GM23248 (cell line): ENCODE measurements around the gene C1QL4. TPM values are rescaled to one million over a fixed set of nuclear protein-coding genes. Genes with fewer than 3 reads are reported as not detected.

Source experiments
- DNase-seq: peaks from one replicate; pipeline ENCODE4 v3.0.0-alpha.2; 2015
- H2AFZ ChIP-seq: fragments of 200-600 bp; sonication (generic); 2 replicates; pipeline ENCODE4 v1.6.1; 2016; ENCODE audit warnings: antibody characterized with exemption
- H3F3A ChIP-seq: fragments of 200-600 bp; sonication (generic); 2 replicates; pipeline ENCODE4 v1.6.1; 2016; ENCODE audit warnings: mild to moderate bottlenecking, antibody characterized with exemption, mixed run types; ENCODE audit not compliant: insufficient read depth
- H3K27ac ChIP-seq: fragments of 200-600 bp; sonication (generic); 2 replicates; pipeline ENCODE4 v1.5.1; 2016; ENCODE audit warnings: mild to moderate bottlenecking
- H3K27me3 ChIP-seq: fragments of 200-600 bp; sonication (generic); replicated peaks from 2 replicates; pipeline ENCODE4 v1.6.1; 2016; ENCODE audit warnings: mild to moderate bottlenecking; ENCODE audit not compliant: insufficient read depth
- H3K36me3 ChIP-seq: fragments of 200-600 bp; sonication (generic); 2 replicates; pipeline ENCODE4 v1.6.1; 2016; ENCODE audit warnings: low read depth, mild to moderate bottlenecking
- H3K4me1 ChIP-seq: fragments of 200-600 bp; sonication (generic); 2 replicates; pipeline ENCODE4 v1.6.1; 2016; ENCODE audit warnings: mild to moderate bottlenecking; ENCODE audit not compliant: insufficient read depth
- H3K4me2 ChIP-seq: fragments of 200-600 bp; sonication (generic); one replicate; pipeline ENCODE4 v1.6.1; 2016; ENCODE audit warnings: mild to moderate bottlenecking; ENCODE audit not compliant: unreplicated experiment
- H3K4me3 ChIP-seq: fragments of 200-600 bp; sonication (generic); 2 replicates; pipeline ENCODE4 v1.5.1; 2016; ENCODE audit warnings: mild to moderate bottlenecking
- H3K79me2 ChIP-seq: fragments of 200-600 bp; sonication (generic); 2 replicates; pipeline ENCODE4 v1.6.1; 2016; ENCODE audit warnings: mild to moderate bottlenecking; ENCODE audit not compliant: insufficient read depth
- H3K9ac ChIP-seq: fragments of 200-600 bp; sonication (generic); 2 replicates; pipeline ENCODE4 v1.6.1; 2016; ENCODE audit warnings: mild to moderate bottlenecking
- H3K9me2 ChIP-seq: fragments of 200-600 bp; sonication (generic); 2 replicates; pipeline ENCODE4 v1.6.1; 2016; ENCODE audit warnings: mixed run types, mild to moderate bottlenecking, moderate library complexity; ENCODE audit not compliant: insufficient read depth
- H3K9me3 ChIP-seq: fragments of 200-600 bp; sonication (generic); one replicate; pipeline ENCODE4 v1.6.1; 2017; ENCODE audit warnings: low read depth
- H4K20me1 ChIP-seq: fragments of 200-600 bp; sonication (generic); 2 replicates; pipeline ENCODE4 v1.6.0; 2016; ENCODE audit not compliant: insufficient read depth
- EZH2 ChIP-seq: fragments of 200-600 bp; sonication (generic); IDR thresholded peaks from 2 replicates; pipeline ENCODE4 v1.6.1; 2018; ENCODE audit warnings: antibody characterized with exemption, mild to moderate bottlenecking; ENCODE audit not compliant: insufficient read depth, poor library complexity, severe bottlenecking
- EZH2phosphoT487 ChIP-seq: fragments of 200-600 bp; sonication (generic); IDR thresholded peaks from 2 replicates; pipeline ENCODE4 v1.6.1; 2018; ENCODE audit warnings: antibody characterized with exemption, moderate library complexity, mild to moderate bottlenecking, low read depth; ENCODE audit not compliant: insufficient read depth
- WGBS, 2 experiments: methylation state at CpG; one replicate each; pipeline ENCODE4 v1.1.6; 2015 to 2017; ENCODE audit warnings: low lambda C conversion rate in 2 of 2, low coverage in 1 of 2; ENCODE audit errors: missing lambda C conversion rate in 2 of 2; 5-methylcytosine and 5-hydroxymethylcytosine counted together
- in situ Hi-C: fragments of 300-500 bp; cut with MboI; formaldehyde crosslinking; loops from 2 replicates; pipeline ENCODE4 v1.15.0; 2020
- polyA plus RNA-seq: library from polyadenylated mRNA; unstranded; fragments of >200 nt; fragmentation: Nextera tagmentation; extraction: Ambion mirVana; gene quantifications from 2 replicates; pipeline ENCODE4 v1.2.1, GENCODE V29; 2016
- total RNA-seq: library from RNA; depleted of rRNA; stranded (reverse); fragments of >200 nt; shearing (Covaris generic); gene quantifications from 2 replicates; pipeline ENCODE4 v1.2.3, GENCODE V29; 2014

The C1QL4 gene
- total and polyA plus RNA-seq, 2 experiments from 2014 or later: not detected

- H2AFZ ChIP-seq: peak overlapping the region; percentile 71
- WGBS, 2 experiments: 2 to 3% methylated on average over 52 to 58 of the region's 58 CpGs
Measured at GRCh38 chr12:49342066-49342913, 5.3 kb upstream of the C1QL4 start.

DNA sequence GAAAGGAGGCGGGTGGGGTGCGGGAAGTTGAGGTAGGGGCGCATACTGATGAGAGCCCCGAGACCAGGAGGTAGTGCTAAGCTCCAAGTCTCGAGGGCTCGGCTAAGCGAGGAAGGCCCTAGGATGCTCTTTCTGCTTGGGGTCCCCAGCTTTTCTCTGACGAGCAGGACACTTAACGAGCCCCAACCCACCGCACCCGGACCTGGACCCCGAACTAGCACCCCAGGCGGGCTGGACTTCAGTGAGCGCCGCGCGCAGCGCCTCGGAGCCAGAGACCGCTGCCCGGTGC is 4.7 kb upstream of the C1QL4 start:
- no peaks in the 10 kb centered on the region for H4K20me1 ChIP-seq
- DNase-seq: no peak
- peaks cover 57% of the 10 kb centered on the region for H3K27me3 ChIP-seq
- H3K9me3 ChIP-seq: no peaks in the 10 kb centered on the region
- peaks cover 17% of the 10 kb centered on the region for H3K4me1 ChIP-seq
- no peak for TF ChIP-seq EZH2phosphoT487
- TF ChIP-seq EZH2: no peak
- peak overlapping the region; percentile 70 for H3K4me2 ChIP-seq
- H3K79me2 ChIP-seq: no peaks in the 10 kb centered on the region
- H3K4me3 ChIP-seq: no peak overlapping the region
- no peaks in the 10 kb centered on the region for H3K36me3 ChIP-seq
- H3F3A ChIP-seq: 0 out of 2 replicates have a peak, but pooled peaks cover 4% of the 10 kb centered on the region
- no peak overlapping the region for H3K9ac ChIP-seq
- peak overlapping the region; percentile 71; the same call in 1 of the 2 replicates for H2AFZ ChIP-seq
- in situ Hi-C loops: no loop called here
- H3K27ac ChIP-seq: no peak overlapping the region
- H3K9me2 ChIP-seq: no peaks in the 10 kb centered on the region
- 29 to 32% methylated on average over 16 to 21 of the region's 21 CpGs for WGBS, 2 experiments

More at GRCh38 chr12:49342066-49342913, 5.3 kb upstream of the C1QL4 start:
- Histone ChIP-seq H3K27ac (no peak overlapping the region), H3K4me1 (peaks cover 21% of the 10 kb centered on the region), H3K4me3 (peak overlapping the region; percentile 67), H3K36me3 (no peaks in the 10 kb centered on the region), H3K27me3 (peaks cover 55% of the 10 kb centered on the region), H4K20me1 (no peaks in the 10 kb centered on the region), H3K9ac (no peak overlapping the region), H3K79me2 (no peaks in the 10 kb centered on the region), H3K9me3 (no peaks in the 10 kb centered on the region), H3K9me2 (no peaks in the 10 kb centered on the region), H3F3A (0 out of 2 replicates have a peak, but pooled peaks cover 4% of the 10 kb centered on the region), H3K4me2 (peak overlapping the region; percentile 70)
- DNase-seq: peak; percentile 81
- in situ Hi-C loops: no loop called here
- TF ChIP-seq EZH2phosphoT487 (no peak), EZH2 (peak; percentile 75)

- DNase-seq: no peak
- Histone ChIP-seq H3F3A (0 out of 2 replicates have a peak, but pooled peaks cover 4% of the 10 kb centered on the region), H3K27ac (no peak overlapping the region), H3K4me3 (no peak overlapping the region), H3K9me2 (no peaks in the 10 kb centered on the region), H3K9ac (no peak overlapping the region), H3K4me2 (no peak overlapping the region), H3K27me3 (peaks cover 57% of the 10 kb centered on the region), H3K4me1 (peaks cover 11% of the 10 kb centered on the region), H2AFZ (no peak overlapping the region), H4K20me1 (no peaks in the 10 kb centered on the region), H3K36me3 (no peaks in the 10 kb centered on the region), H3K9me3 (no peaks in the 10 kb centered on the region), H3K79me2 (no peaks in the 10 kb centered on the region)
- WGBS, 2 experiments: 62% methylated on average over 14 of the region's 14 CpGs
- in situ Hi-C loops: no loop called here
- no peak for TF ChIP-seq EZH2
- TF ChIP-seq EZH2phosphoT487: no peak
Measured at GRCh38 chr12:49340971-49341776, 4.2 kb upstream of the C1QL4 start.

DNA sequence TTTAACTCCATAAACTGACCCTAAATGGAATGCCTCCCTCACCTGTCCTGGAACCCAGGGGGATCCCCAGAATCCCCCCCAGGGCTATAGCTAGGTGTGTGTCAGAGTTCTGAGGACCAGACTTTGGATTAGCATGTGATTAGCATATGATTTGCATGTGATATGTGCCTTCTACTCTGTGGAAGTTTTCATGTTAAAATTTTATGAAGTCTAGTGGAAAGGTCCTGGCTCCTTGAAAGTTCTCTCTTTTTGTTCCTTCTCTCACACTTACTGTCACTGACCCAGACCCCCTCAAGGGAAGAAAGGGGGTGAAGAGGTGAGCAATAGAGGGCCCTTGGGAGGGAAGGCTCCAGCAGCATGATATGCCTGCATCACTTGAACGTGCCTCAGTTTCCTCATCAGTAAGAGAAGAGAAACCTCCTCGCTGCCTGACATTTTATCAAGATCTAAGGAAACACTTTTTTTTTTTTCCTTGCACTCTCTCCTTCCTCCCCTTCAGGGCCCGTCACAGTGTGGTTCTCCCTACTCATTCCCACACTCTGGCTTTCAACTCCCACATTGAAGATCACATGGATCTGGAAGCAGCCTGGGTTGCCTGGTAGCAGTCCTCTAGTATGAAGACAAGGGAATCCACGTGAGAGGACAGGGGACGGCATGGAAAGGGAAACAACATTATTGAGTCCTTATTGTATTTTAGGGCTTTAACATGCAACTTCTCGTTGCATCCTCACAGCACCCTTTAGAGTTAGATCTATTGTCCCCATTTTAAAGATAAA is 3.3 kb upstream of the C1QL4 start:
- whole genome bisulfite sequencing, 2 experiments: 54 to 58% methylated on average over 6 of the region's 6 CpGs
- H3K9ac ChIP-seq: no peak overlapping the region
- 0 out of 2 replicates have a peak, but pooled peaks cover 4% of the 10 kb centered on the region for H3F3A ChIP-seq
- no peaks in the 10 kb centered on the region for H3K79me2 ChIP-seq
- no peaks in the 10 kb centered on the region for H3K9me2 ChIP-seq
- no peaks in the 10 kb centered on the region for H3K36me3 ChIP-seq
- TF ChIP-seq EZH2: no peak
- no peak for TF ChIP-seq EZH2phosphoT487
- no peak overlapping the region for H2AFZ ChIP-seq
- H3K4me2 ChIP-seq: no peak overlapping the region
- no peaks in the 10 kb centered on the region for H4K20me1 ChIP-seq
- in situ Hi-C loops: no loop called here
- no peaks in the 10 kb centered on the region for H3K9me3 ChIP-seq
- H3K27ac ChIP-seq: no peak overlapping the region
- no peak for DNase-seq
- H3K4me1 ChIP-seq: peaks cover 6% of the 10 kb centered on the region; the same call in 1 of the 2 replicates
- H3K27me3 ChIP-seq: peaks cover 58% of the 10 kb centered on the region
- H3K4me3 ChIP-seq: no peak overlapping the region
